GM18498 (cell line): ENCODE data around the gene RCC2.
"Not testable (repeated sequence)": the region's sequence is repeated elsewhere in the genome, so short reads cannot be mapped to it uniquely, and the experiment has no call there.

ENCODE experiments used
- ATAC-seq: cut with Tn5 transposase; IDR thresholded peaks from one replicate; pipeline ENCODE4 v1.9.1; 2021; ENCODE audit warnings: mild to moderate bottlenecking, moderate library complexity; ENCODE audit not compliant: unreplicated experiment

RCC2 gene

DNA sequence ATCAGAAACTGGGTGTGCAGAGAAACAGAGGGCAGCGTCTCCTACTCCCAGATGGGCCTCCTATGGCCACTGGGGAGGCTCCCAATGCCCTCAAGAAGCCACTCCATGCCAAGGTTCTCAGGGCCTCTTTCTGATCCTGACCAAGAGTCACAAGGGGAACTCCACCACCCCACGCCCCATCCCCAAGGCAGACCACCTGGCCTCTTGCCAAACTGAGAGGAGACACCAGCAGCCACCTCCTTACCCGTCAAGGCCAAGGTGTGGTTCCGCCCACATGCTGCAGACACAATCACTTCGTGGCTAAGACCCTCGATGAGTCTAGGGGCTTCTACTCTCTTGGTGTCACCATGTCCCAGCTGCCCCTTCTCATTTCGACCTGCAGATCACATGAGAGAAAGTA, 17.0 kb downstream of the RCC2 start:
- no peak for ATAC-seq

DNA sequence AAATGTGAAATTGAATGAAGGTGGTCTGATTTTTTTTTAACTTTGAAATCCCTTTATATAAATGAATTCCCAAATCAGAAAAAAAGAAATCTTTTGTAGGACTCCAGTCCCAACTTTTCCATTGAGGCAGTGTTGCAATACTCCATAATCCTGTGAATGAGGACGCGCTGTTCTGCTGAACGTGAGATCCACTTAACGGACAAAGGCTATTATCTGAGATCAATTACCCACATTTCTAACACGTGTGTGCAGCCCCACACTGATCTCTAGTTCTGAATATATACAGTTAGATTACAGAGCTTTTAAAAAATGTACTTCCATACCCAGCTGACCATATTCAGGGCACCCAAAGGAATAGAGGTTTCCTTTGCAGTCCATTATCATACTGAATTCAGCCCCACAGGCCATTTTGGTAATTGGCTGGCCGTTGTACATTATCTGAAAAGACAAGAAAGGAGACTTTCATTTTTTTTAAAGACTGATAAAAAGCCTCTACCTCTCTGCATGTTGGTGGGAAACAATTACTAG, 19.0 kb downstream of the RCC2 start:
- ATAC-seq, result no peak

DNA sequence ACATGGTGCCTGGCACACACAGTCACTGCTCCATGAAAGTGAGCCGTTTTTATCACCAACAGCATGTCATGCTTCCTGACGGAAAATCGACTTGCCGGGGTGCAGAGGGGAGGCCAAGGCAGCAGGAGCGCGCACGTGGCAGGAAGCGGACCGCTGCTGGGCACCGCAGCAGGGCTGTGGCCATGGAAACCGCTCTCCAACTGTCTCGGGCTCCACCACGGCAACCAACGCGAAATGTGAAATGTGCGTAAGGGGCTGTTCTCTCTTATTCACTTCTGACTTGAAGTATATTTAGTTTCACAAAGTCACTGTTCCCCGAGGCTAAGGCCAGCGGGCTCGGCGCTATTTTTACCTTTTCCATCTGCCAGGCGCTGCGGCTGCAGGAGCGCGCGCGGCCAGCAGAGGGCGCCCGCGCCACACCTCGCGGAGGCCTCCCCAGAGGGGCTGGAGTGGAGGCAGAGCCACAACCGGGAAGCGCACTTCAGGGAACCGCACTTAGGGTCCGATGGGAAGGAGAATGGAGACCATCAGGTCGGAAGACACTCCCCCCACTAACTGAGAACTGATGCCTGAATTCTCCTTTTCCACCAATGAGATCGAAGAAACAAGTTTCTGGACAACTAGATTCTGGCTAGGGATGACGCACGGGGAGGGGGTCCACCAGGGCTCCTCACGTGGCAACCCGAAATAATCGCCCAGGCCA, 19.7 kb downstream of the RCC2 start:
- ATAC-seq, result no peak

DNA sequence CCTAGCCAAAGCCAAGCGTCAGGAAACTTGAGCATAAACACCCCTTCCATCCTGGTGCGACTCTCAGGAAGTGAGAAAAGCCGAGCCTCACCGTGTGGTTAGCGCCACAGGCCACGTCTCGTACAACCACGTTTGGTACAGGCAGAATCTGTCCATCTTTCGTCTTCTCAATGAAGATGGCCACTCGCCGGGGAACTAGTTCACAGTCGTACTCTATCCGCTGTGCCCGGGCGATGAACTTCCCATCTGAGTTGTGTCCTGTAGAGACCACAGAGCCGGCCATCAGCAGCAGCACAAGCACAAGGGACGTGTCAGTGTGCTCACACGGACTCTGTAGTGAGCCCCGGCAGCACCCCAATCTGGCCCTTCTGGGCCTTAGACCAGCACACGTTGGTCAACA, 23.1 kb downstream of the RCC2 start:
- ATAC-seq, result no peak

DNA sequence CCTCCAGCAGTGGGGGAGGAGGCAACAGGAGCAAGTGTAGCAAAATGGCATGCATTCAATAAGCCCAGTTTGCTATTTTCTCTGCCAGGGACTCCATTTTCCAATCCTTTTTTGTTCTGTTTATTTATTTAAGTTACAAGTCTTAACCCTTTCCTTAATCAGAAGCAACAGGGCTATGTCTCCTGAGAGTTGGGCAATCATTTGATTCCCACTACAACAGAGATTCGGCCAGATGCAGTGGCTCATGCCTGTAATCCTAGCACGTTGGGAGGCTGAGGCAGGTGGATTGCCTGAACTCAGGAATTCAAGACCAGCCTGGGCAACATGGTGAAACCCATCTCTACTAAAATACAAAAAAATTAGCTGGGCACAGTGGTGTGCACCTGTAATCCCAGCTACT, 25.5 kb downstream of the RCC2 start:
- ATAC-seq, result no peak

DNA sequence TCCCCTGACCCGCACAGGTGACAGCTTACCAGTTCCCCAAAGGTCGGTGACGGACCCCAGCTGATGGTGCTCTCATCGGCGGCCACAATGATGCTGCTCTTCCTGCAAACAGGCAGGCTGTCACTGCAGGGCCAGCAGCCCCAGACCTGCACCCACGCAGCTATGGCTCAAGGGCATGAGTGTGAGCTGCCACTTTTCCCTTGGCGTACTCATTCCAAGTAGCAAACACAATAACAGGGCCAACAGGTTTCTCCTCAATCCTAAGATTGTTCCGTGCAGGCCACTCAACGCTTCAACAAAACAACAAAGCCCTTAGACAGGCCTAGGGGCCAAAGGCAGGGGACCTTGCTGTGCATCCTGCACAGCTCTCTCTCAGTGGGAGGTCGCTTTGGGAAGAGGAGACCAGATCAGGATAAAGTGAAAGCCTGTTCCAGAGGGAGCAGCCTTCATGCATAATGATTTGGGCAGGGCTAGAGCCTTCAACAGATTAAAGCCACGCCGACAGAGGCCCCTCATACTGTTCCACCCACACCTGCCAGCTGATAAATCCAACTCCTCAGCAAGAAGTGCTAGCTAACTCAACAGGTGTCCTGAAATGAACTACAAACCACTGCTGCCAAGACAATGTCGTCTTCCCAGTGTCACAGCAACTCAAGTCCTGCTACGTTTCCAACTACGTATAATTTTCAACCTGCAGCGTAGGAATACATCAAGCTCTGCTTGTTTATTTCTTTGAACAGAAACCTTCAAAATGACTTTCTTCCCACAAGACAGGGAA, 27.2 kb downstream of the RCC2 start:
- ATAC-seq, result no peak

DNA sequence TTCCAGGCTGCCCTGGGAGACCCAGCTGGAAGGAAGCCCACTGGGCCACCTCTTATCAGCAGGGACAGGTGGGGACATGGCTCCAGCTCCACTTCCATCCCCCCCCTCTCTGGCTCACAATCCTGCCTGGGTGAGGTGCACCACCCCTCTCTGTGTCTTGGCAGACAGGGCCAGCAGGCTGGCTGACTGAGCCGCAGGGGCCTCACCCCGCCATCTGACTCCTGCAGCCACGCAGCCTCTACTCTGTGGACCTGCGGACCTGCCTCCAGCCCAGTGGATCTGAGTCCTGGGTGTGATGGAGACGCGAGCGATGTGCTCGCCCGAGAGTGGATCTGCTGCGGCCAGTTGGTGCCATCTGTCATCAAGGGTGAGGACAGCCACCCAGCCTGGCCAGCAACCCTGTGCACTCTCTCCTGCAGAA, 30.1 kb downstream of the RCC2 start:
- ATAC-seq, result no peak

DNA sequence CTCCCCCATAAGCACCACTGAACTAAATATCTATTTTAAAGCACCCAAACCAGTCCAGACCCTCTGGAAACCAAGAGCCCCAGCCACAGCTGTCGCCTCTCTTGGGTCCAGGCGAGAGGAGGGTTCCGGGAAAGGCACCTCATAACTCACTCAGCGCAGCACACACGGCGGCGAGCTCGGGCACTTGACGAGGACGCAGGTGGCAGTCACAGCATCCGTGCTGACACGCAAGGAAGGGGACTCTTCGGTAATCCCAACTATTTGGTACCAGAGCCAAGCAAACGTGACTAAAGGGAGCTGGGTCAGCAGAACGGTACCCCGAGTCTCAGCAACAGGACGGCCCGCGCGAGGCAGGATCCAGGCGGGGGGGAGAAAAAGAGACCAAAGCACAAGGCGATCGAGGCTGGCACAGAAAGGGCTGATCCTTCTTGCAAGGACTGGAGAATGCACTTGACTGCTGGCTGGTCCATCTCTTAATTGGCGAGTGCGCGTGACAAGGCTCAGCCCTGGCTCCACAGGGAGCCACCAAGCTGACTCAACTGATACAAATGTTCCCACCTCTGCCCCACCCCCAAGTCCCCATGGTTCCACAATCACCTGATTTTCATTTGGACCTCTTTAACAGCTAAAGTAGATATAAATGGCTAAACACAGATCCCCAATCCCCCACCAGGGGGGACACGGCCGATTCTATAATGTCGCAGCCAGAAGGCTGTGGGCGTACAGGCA, 31.5 kb downstream of the RCC2 start:
- ATAC-seq, result not testable (repeated sequence)

DNA sequence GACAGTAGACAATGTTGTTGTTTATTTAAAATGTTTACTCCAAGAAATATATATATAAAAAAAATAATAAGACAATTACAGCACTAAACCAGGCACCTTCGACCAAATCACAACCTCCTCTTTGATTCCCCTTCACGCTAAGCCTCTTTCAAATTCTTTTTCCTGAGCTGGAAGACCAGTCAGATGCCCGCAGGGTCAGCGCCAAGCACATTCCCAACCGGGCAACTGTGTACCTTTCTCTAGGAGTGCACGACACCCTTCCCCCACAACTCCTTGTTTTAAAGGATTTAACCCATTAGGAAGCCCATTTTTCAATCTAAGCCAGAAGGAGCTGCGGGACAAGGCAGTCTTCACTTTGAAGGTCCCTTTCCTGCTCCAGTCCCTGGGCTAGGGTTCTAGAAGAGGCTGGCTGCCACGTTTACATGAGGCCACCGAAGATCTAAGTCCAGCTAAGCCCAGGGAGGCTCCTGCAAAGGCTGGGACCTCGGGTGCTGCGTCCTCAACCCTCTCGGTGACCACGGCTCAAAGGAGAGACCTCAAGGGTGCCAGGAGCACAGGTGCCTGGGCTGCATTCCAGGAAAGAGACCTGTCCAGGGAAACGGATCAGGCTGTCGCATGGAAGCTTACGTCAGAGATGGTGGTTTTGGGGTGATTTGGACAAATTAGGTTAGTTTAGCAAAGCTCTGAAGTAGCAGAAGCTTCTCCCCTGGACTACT, 32.6 kb downstream of the RCC2 start:
- not testable (repeated sequence) for ATAC-seq

DNA sequence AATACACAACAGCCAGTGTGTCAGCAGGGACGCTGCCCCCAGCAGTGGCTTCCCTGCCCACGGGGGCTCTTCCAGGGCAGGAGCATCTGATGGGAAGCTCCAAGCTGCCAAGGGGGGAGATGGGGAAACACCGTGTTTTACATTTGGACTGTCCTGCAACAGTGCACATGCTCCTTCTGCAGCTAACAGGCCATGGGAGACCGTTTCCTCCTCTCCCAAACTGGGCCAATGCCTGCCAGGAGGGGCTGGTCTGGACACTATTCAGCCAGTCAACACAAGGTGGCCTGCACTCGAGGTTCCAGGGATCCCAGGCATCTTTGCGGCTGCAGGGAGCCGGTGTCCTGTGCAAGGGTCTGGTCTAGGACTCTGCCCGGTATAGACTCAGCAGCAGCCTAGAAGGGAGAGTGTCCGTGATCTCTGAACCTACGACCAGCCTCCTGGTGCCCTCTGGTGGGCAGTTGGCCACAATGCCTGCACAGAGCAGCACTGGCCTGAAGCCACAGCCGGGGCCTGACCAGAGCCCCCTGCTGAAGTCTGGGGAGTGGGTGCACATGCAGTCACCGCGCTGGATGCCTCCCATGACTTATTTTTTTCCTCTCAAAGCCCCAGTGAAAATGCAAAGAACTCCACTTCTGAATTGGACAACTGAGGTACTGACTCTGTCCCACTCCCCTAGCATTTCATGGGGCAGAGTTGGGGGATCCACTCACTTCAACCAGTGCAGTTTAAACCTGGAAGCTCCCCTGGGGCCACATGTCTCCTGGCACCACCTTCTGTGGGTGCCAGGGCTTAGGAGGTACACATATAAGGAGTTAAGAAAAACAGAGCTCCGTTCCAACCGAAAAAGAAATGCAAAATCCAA, 33.3 kb downstream of the RCC2 start:
- ATAC-seq, result no peak

DNA sequence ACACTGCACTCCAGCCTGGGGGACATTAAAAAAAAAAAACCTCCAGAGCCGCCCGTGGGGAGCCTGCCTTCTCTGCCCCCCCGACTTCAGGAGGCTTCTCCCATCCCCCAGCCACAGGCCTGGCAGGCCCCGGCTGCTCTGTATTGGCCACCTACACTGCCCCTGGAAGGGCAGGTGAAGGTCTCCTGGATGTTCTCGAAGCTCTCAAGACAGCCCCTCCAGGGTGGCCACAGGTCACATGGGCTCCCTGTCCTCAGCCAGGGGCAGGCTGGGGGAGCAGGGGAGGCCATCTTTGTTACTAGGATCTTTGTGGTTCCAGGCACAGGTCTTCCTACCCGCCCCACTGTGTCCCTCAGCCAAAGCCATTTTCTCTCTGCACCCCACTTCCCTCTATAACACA, 34.7 kb downstream of the RCC2 start:
- ATAC-seq, result no peak

DNA sequence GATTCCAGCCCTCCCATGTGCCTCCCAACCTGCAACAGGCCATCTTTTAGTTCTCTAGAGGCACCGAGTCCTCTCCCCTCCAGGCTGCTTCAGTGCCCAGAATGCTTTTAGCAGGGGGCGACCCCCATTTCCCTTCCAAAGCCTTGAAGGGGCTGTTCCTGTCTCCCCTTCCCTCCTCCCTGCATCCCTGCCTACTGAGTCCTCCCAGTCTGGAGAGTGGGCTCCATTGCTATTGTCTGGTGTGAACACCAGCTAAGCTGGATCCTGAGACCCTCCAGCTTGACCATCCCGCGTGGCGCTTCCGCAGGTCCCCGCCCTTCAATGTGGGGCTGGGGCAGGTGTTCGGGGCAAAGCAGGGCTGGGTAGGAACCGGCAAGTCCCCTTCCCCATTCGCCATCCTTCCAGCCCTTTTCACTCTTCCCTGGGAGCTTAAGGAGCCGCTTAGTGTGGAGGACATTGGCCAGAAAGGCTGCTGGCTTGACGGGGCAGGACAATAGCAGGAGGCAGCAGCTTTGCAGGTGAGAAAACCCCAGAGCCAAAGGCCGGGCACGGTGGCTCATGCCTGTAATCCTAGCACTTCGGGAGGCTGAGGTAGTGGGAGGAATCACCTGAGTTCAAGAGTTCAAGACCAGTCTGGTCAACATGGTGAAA, 35.3 kb downstream of the RCC2 start:
- ATAC-seq, result no peak

DNA sequence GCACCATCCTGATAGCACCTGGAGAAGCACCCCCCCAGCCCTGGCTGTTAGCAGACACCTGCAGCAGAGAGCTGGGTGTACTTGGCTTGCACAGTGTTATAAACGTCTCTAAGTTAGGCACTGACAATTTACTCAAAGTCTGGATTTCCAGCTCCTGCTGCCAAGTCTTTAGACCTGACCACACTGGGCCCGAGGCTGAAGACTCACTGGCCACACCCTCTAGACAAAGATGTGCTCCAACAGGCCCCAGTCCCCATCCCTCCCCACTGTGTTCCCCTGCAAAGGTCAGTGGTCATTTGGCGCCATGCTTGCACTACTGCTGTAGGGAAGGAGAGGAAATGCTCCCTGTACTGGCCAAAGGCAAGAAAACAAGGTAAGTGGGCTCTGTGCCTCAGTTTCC, 36.4 kb downstream of the RCC2 start:
- ATAC-seq, result no peak

DNA sequence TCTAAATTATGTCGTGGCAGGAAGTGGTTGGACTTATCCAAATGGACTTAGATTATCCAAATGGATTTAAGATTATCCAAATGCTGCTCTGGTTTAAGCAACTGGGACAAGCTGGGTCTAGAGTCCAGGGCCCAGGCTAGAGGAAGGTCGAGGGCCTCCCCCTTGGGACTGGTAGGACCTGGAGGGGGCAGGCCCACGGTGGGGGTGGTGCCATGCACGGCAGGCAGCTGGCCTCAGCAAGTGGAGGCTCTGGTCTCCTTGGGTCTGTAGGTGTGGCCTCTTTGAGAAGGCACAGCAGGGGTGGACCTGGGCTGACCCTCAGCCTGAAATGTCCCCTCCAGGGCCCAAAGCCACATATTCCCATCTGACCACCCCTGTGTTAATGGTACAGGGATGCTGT, 37.6 kb downstream of the RCC2 start:
- ATAC-seq, result no peak

DNA sequence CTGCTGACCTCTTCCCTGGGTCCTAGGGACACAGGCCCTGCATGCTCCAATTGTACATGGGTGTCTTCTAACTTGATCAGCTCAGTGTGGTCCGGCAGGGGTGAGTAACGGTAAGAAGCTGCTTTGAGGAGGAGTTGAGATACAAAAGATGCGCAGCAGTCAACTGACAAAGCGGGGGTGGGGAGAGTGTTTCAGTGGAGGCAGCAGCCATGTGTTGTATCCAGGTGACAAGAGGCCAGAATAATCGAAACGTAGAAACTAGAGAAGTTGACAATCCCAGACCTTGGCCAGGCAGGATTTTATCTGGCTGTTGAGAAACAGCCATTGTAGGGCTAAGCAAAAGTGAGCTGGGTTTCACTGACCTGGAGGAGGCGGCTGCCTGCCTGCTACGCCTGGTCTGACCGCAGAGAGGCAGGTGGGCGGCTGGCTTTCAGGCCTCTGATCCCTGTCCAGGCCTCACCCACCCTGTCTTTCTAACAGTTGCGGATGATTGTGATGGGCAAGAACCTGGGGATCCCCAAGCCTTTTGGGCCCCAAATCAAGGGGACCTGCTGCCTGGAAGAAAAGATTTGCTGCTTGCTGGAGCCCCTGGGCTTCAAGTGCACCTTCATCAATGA, 38.6 kb downstream of the RCC2 start:
- ATAC-seq, result no peak

DNA sequence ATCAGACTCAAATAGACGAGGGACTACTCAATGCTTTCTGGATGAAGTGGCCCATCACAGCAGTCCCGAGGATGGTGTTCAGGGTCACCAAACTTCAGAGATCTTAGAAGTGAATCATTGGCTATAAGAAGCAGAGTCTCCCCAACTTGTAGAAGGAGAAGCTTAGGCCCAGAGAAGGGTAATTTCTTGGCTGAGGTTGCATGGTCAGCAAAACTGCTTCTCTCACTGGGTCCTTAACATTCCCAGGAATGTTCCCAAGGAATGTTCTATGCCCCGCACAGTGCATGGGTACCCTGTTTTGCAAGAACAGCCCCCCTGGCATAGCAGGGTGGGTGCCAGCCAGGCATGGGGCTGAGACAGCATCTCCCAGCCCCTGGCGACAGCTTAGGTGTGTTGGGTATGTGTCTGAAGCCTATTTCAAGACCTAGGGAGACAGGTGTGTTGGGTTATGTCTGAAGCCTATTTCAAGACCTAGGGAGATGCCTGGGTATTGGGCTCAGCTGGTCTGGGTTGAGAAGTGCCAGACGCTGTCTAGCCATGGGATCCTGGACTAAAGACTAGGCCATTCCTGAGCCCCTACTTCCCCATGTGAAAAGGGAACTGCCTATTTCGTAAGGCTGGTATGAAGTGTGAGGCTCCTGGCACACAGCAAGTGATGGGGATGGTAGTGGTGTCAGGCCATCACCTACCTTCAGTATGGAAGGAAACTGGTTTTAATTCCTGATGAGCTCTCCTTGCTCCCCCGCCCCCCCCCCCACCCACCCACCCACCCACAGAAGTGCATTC, 41.4 kb downstream of the RCC2 start:
- no peak for ATAC-seq

DNA sequence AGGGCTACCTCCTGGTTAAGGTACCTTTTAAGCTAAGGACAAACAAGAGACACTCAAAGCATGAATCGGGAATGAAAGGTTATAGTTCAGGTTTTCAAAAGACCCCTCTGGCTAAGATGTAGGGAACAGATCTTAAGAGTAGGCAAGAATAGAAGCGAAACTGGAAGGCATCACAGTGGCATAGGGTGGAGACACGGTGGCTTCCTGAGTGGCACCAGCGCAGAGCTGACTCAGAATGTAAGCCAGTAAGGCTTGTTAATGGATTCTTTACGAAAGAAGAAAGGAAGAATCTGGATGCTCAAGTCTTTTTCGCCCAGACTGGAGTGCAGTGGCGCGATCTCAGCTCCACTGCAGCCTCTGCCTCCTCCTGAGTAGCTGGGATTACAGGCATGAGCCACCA, 46.2 kb downstream of the RCC2 start:
- ATAC-seq, result no peak

DNA sequence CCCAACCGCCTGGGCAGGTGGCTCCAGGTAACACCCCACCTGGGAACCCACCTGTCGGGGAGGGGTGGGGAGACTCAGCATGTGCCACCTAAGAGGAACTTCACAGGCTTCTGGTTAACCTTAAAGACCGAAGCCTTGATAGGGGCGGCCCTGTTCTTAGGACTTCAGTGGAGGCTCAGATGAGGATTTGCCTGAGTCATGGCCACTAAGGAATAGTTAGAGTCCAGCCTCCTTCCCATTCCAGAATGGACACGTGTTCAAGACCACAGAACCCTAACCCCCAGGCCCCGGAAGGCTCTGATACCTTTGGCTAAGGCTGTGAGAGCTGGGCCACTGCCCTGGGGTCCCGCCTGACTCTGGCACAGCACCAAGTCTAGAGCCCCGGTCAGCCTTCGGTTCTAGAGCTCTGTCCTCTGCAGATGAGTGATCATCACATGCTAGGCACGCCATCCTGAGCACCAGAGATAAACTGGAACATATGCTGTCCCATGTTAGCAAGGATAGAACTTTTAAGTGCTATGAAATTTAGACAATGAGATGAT, 47.2 kb downstream of the RCC2 start:
- no peak for ATAC-seq
